ENCODE results near the gene SCGB1D1. TPM values are rescaled to one million over a fixed set of nuclear protein-coding genes. Genes with fewer than 3 reads are reported as not detected.

Gene SCGB1D1, protein sequence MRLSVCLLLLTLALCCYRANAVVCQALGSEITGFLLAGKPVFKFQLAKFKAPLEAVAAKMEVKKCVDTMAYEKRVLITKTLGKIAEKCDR
- total RNA-seq = not detected in 2 replicates

DNA sequence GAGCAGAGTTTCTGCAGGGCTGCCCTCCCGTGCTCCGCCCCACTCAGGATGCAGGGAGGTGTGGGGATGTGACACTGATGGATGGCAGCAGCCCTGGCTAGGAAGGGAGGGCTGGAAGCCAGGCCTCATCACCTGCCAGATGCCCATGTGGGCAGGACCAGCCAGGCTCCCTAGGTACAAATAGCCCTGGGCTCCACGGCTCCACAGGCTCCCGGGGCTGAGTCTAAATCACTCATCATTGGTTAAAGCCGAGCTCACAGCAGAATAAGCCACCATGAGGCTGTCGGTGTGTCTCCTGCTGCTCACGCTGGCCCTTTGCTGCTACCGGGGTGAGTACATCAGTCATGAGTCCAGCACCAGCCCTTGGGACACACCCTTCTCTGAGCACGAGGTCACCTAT is at the start of gene SCGB1D1:
SCGB1D1 (plus strand) TSS at position 206 of the 400 bp plus-strand sequence; CDS start at position 275, 69 bp downstream.

DNA sequence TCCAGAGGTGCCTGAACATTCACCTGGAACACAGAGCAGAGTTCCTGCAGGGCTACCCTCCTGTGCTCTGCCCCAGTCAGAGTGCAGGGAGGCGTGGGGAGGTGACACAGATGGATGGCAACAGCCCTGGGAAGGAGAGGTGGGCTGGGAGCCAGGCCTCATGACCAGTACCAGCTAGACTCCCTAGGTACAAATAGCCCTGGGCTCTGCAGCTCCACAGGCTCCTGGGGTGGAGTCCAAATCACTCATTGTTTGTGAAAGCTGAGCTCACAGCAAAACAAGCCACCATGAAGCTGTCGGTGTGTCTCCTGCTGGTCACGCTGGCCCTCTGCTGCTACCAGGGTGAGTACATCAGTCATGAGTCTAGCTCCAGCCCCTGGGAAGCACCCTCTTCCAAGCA is 52.0 kb downstream of the SCGB1D1 start, which contains the start of gene SCGB1D2:
SCGB1D2 (plus strand) TSS at position 219 of the 400 bp plus-strand sequence; CDS start at position 288, 69 bp downstream.

Other genes with a start within 250 kb of the SCGB1D1 start
- gene BEST1, start 239.9 kb upstream of the SCGB1D1 start, total RNA-seq = 3.8 and 5.2 TPM in 2 replicates
- 1,512 and 1,689 TPM in 2 replicates for gene FTH1, start 222.6 kb upstream of the SCGB1D1 start, total RNA-seq
- gene INCENP, start 66.2 kb upstream of the SCGB1D1 start, total RNA-seq = 15.7 and 24.3 TPM in 2 replicates
- gene SCGB2A1, start 18.5 kb downstream of the SCGB1D1 start, total RNA-seq = not detected in 2 replicates
- gene SCGB1D2, start 52.0 kb downstream of the SCGB1D1 start, total RNA-seq = not detected in 2 replicates
- gene SCGB2A2, start 79.9 kb downstream of the SCGB1D1 start, total RNA-seq = not detected in 2 replicates
- not detected in 2 replicates for gene SCGB1D4, start 108.9 kb downstream of the SCGB1D1 start, total RNA-seq
- gene ASRGL1, start 147.2 kb downstream of the SCGB1D1 start, total RNA-seq = 0.65 and 1.9 TPM in 2 replicates
- not detected in 2 replicates for gene SCGB1A1, start 228.8 kb downstream of the SCGB1D1 start, total RNA-seq